Spleen (tissue), 7 donors: ENCODE data around the gene MED7.
"Not testable (repeated sequence)": the region's sequence is repeated elsewhere in the genome, so short reads cannot be mapped to it uniquely, and the experiment has no call there.

Experiments
- CTCF ChIP-seq, 11 experiments: fragments of 200-600 bp in 7 of 11; fragments of 450-650 bp in 4 of 11; sonication (generic) in 4 of 11; IDR thresholded peaks in 8 of 11; conservative IDR thresholded peaks in 3 of 11; 1 replicate in 7 of 11; 2 replicates in 4 of 11; pipeline versions ENCODE4 v1.4.0 to v1.8.0; 2016 to 2021; ENCODE audit warnings: antibody characterized with exemption in 11 of 11, inconsistent platforms in 4 of 11, mild to moderate bottlenecking in 1 of 11
- POLR2A ChIP-seq, 3 donors: fragments of 450-650 bp; IDR thresholded peaks; one replicate each; pipeline ENCODE4 v1.5.1; 2017; ENCODE audit warnings: antibody characterized with exemption in 3 of 3, mild to moderate bottlenecking in 1 of 3
- POLR2AphosphoS5 ChIP-seq, 3 donors: sonication (generic); formaldehyde crosslinking; IDR thresholded peaks; one replicate each; pipeline ENCODE4 v1.5.1; 2017; ENCODE audit warnings: antibody characterized with exemption in 3 of 3
- donor health status: DM: no; HTN: no; CAD: no; lungs with moderate emphysema.
- donor health status: DM: no; HTN: no; CAD: no.
- donor health status: DM: no; HTN: no; CAD: no.

- not testable (repeated sequence) for TF ChIP-seq CTCF (IDR thresholded peaks at IDR 0.05 in 8 of 11, conservative IDR thresholded peaks at IDR 0.05 in 3 of 11); POLR2A (IDR thresholded peaks at IDR 0.05); POLR2AphosphoS5 (IDR thresholded peaks at IDR 0.05)
Measured at GRCh38 chr5:157185122-157185521, 42.5 kb upstream of the MED7 start.
